Breast epithelium (tissue), 4 donors: ENCODE data around the gene CFDP1. TPM values are rescaled to one million over a fixed set of nuclear protein-coding genes. Genes with fewer than 3 reads are reported as not detected.

Source experiments
- DNase-seq, 2 donors: peaks; one replicate each; pipeline ENCODE4 v3.0.0-alpha.2; 2019; ENCODE audit warnings: low spot score in 2 of 2
- H3K27ac ChIP-seq, 2 donors: fragments of 200-600 bp; sonication (generic) in 1 of 2; one replicate each; pipeline ENCODE4 v1.5.1; 2016 to 2019; ENCODE audit warnings: mild to moderate bottlenecking in 1 of 2
- H3K27me3 ChIP-seq, 2 donors: fragments of 200-600 bp; sonication (generic) in 1 of 2; one replicate each; pipeline versions ENCODE4 v1.5.1 to v1.6.0; 2017 to 2019; ENCODE audit warnings: control low read depth in 1 of 2, mild to moderate bottlenecking in 1 of 2
- H3K36me3 ChIP-seq: fragments of 200-600 bp; one replicate; pipeline ENCODE4 v1.5.1; 2019
- H3K4me1 ChIP-seq, 2 donors: fragments of 200-600 bp; sonication (generic); one replicate each; pipeline ENCODE4 v1.5.1; 2016 to 2019; ENCODE audit warnings: control low read depth in 1 of 2
- H3K4me3 ChIP-seq, 3 donors: fragments of 200-600 bp; sonication (generic); 1 replicate in 2 of 3; 2 replicates in 1 of 3; pipeline ENCODE4 v1.5.1; 2016 to 2019; ENCODE audit warnings: mild to moderate bottlenecking in 3 of 3, moderate library complexity in 2 of 3
- H3K9me3 ChIP-seq, 2 donors: fragments of 200-600 bp; sonication (generic) in 1 of 2; one replicate each; pipeline ENCODE4 v1.5.1; 2016 to 2019; ENCODE audit warnings: control low read depth in 1 of 2
- CTCF ChIP-seq, 3 donors: fragments of 450-650 bp; IDR thresholded peaks; one replicate each; pipeline ENCODE4 v1.5.1; 2016 to 2017; ENCODE audit warnings: antibody characterized with exemption in 3 of 3, mild to moderate bottlenecking in 3 of 3, moderate library complexity in 3 of 3
- POLR2A ChIP-seq: fragments of 450-650 bp; IDR thresholded peaks from one replicate; pipeline ENCODE4 v1.6.1; 2016; ENCODE audit warnings: antibody characterized with exemption, mild to moderate bottlenecking, moderate library complexity
- POLR2AphosphoS5 ChIP-seq, 3 donors: sonication (generic); formaldehyde crosslinking; IDR thresholded peaks; one replicate each; pipeline ENCODE4 v1.6.1; 2017; ENCODE audit warnings: antibody characterized with exemption in 3 of 3
- intact Hi-C: fragments of 100-400 bp; cut with DNase I; formaldehyde crosslinking; loops from one replicate; pipeline ENCODE4 v1.15.1; 2023; ENCODE audit warnings: low total_unique reads
- total RNA-seq, 3 donors: library from RNA; depleted of rRNA; stranded (reverse); fragments of >200 nt; gene quantifications; one replicate each; pipeline ENCODE4 v1.1.0, GENCODE V29; 2016

CFDP1 gene
- total RNA-seq, 3 donors from 2014 or later: 55.5 to 81.9 (median 80.9) TPM

- TF ChIP-seq CTCF (IDR thresholded peaks at IDR 0.05): no peak
- no peak for TF ChIP-seq POLR2AphosphoS5 (IDR thresholded peaks at IDR 0.05)
- TF ChIP-seq POLR2A: no peak
- H3K27me3 ChIP-seq: no peaks in the 10 kb centered on the region
- no peaks in the 10 kb centered on the region for H3K4me1 ChIP-seq
- intact Hi-C loops: no loop called here
- H3K36me3 ChIP-seq: no peaks in the 10 kb centered on the region
- H3K4me3 ChIP-seq: no peak overlapping the region
- H3K27ac ChIP-seq: peak overlapping the region in 1 of 2 donors; percentile 64
- H3K9me3 ChIP-seq: no peaks in the 10 kb centered on the region
- no peak for DNase-seq
Observed at GRCh38 chr16:75288596-75289120, 144.6 kb downstream of the CFDP1 start.

DNA sequence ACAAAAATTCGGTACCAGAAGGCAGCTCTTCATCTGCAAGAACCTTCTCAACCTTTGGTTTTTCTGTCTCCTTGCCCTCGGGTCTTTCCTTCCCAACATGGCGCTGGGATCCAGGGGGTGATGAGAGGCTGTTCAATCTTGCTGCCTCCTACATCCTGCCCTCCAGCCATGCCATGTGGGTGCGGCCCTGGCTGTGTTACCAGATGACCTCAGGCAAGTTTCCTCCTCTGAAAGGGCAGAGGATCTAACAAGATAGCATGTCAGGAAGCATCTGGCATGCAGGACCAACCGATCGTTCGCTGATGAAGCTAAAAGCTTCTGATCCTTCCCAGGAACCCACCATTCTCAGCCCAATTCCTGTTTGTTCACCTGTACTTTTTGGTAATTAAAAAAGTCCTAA lies 145.1 kb downstream of the CFDP1 start:
- Histone ChIP-seq H3K27me3 (no peaks in the 10 kb centered on the region), H3K9me3 (no peaks in the 10 kb centered on the region), H3K4me1 (no peaks in the 10 kb centered on the region), H3K4me3 (no peak overlapping the region), H3K27ac (no peak overlapping the region), H3K36me3 (no peaks in the 10 kb centered on the region)
- TF ChIP-seq POLR2A: no peak
- TF ChIP-seq POLR2AphosphoS5 (IDR thresholded peaks at IDR 0.05): no peak
- no peak for TF ChIP-seq CTCF (IDR thresholded peaks at IDR 0.05)
- intact Hi-C loops: no loop called here
- no peak for DNase-seq

GRCh38 chr16:75287708-75288107 lies 145.6 kb downstream of the CFDP1 start:
- Histone ChIP-seq H3K27me3 (no peaks in the 10 kb centered on the region), H3K4me3 (no peak overlapping the region), H3K27ac (no peak overlapping the region), H3K36me3 (no peaks in the 10 kb centered on the region), H3K9me3 (no peaks in the 10 kb centered on the region), H3K4me1 (no peaks in the 10 kb centered on the region)
- intact Hi-C loops: no loop called here
- no peak for DNase-seq
- TF ChIP-seq POLR2AphosphoS5 (IDR thresholded peaks at IDR 0.05) (no peak), CTCF (IDR thresholded peaks at IDR 0.05) (no peak), POLR2A (no peak)

- DNase-seq: no peak
- H3K9me3 ChIP-seq: no peaks in the 10 kb centered on the region
- no peak overlapping the region for H3K27ac ChIP-seq
- intact Hi-C loops: no loop called here
- H3K4me3 ChIP-seq: no peak overlapping the region
- no peaks in the 10 kb centered on the region for H3K4me1 ChIP-seq
- no peaks in the 10 kb centered on the region for H3K27me3 ChIP-seq
- TF ChIP-seq POLR2A (no peak), POLR2AphosphoS5 (IDR thresholded peaks at IDR 0.05) (no peak)
- H3K36me3 ChIP-seq: no peaks in the 10 kb centered on the region
Observed at GRCh38 chr16:75286389-75286788, 146.9 kb downstream of the CFDP1 start.

GRCh38 chr16:75282466-75283281 lies 150.6 kb downstream of the CFDP1 start:
- Histone ChIP-seq H3K9me3 (no peaks in the 10 kb centered on the region), H3K36me3 (no peaks in the 10 kb centered on the region), H3K27me3 (no peaks in the 10 kb centered on the region), H3K4me1 (no peaks in the 10 kb centered on the region), H3K27ac (no peak overlapping the region), H3K4me3 (no peak overlapping the region)
- DNase-seq: no peak
- TF ChIP-seq POLR2AphosphoS5 (IDR thresholded peaks at IDR 0.05): no peak
- no peak for TF ChIP-seq POLR2A
- TF ChIP-seq CTCF (IDR thresholded peaks at IDR 0.05): no peak
- intact Hi-C loops: no loop called here
